ENCODE results near the gene URI1.

- TF ChIP-seq CTCF (IDR thresholded peaks at IDR 0.05; ENCODE audit: low read depth, low read length) = no peak
- no peak for TF ChIP-seq POLR2A (IDR thresholded peaks at IDR 0.05; ENCODE audit: extremely low read depth, insufficient read length)
Observed at GRCh38 chr19:29926031-29926430, 16.0 kb upstream of the URI1 start.
